Activated effector memory CD4-positive, alpha-beta T cell treated with anti-CD3 and anti-CD28 coated beads, Interleukin-2, amount 50 U/mL, for 16 hours (primary cell): ENCODE data around the gene CD300A.
A peak's percentile ranks its signal among the peaks of the same experiment; 100 is the strongest.

Source experiments
- DNase-seq: peaks from one replicate; pipeline ENCODE4 v3.0.0-alpha.2; 2020

Gene CD300A

DNA sequence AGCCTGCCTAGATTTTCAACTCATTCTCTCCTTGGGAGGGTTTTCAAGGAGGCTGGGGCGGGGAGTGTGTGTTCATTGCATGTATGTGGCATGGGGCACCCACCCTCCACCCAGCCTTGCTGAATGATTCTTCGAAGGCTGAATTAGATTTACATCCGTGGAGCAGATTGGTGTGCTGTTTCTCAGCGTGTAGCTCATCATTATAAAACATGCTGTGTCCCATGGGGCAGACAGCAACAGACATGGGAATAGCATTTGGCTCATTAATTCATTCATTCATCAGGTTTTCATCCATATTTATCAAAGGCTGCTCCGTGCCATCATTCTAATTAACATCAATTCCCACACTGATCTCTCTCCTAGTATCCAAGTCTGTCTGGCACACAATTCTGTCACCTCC lies 10.6 kb upstream of the CD300A start:
- no peak for DNase-seq

GRCh38 chr17:74457146-74457819 lies 9.2 kb upstream of the CD300A start:
- DNase-seq = peak; percentile 91

DNA sequence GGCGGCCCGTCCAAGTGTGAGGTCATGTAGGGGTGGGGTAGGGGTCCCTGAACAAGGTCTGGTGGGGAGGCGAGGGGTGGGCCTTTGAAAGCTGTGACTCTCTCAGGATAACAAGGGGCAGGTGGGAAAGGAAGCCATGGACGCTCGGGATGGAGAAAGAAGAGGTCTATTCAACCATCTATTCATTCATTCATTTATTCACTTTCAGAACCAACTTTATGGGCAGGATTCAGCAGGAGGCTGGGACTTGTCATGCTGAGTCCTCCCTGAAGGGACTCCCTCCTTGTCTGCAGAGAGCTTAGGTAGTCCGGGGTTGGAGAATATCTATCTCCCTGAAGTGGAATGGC lies 8.6 kb upstream of the CD300A start:
- DNase-seq = no peak

GRCh38 chr17:74458835-74459234 lies 7.6 kb upstream of the CD300A start:
- no peak for DNase-seq

DNA sequence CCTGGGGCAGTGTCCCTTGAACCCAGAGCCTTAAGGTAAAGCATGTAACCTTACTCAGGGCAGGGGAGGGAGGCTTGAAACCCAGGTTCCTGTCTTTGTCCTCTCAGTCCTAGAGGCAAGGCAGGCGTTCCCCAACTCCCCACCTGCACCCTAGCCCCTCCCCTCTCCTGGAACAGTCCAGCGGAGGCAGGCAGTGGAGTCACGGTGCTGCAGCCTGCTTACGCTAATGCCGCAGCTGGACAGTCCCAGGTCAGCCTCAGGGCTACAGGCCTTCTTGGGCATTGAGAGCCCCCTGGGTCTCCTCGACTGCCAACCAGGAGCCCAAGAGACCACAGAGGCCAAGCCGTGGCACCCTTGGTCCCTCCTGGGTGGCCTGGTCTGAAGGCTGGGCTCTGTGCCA lies 6.8 kb upstream of the CD300A start:
- DNase-seq = no peak

- no peak for DNase-seq
Observed at GRCh38 chr17:74460241-74460640, 6.2 kb upstream of the CD300A start.

- no peak for DNase-seq
Observed at GRCh38 chr17:74460996-74461395, 5.4 kb upstream of the CD300A start.

- DNase-seq = no peak
Observed at GRCh38 chr17:74461611-74462010, 4.8 kb upstream of the CD300A start.

GRCh38 chr17:74464730-74465377 lies 1.6 kb upstream of the CD300A start:
- no peak for DNase-seq

DNA sequence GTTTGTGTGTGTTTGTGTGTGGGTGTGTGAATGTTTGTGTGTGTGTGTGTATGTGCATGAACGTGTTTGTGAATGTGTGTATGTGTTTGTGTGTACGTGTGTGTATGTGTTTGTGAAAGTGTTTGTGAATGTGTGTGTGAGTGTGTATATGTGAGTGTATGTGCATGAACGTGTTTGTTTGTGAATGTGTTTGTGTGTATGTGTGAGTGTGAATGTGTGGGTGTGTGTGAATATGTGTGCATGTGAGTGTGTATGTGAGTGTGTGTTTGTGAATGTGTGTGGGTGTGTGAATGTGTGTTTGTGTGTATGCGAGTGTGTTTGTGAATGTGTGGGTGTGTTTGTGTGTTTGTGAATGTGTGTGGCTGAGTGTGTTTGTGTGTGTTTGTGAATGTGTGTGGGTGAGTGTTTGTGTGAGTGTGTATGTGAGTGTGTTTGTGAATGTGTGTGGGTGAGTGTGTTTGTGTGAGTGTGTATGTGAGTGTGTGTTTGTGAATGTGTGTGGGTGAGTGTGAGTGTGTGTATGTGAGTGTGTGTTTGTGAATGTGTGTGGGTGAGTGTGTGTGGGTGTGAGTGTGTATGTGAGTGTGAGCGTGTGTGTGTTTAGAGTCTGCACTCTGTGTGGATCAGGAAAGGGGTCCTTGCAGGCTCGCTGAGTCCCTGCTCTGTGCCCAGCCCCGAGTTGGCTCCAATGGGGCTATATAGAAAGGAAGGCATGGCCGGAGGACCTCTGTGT lies 890 bp upstream of the CD300A start:
- no peak for DNase-seq

DNA sequence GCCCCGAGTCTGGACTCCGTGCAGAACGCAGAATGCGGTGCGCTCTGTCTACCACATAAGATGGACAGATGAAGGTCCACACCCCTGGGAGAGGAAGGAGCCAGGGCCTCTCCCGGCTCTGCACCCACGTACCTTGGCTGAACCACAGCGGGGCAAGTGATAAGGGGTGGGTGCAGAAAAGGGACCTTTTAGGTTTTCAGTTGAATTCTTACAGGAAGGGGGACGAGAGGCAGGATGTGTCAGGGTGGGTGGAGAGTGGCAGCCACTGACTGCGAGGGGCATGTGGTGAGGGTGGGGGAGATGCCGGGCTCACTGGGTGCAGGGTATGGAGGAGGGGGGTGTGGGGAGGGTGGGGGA lies 372 bp downstream of the CD300A start:
- no peak for DNase-seq

- no peak for DNase-seq
Observed at GRCh38 chr17:74467221-74467951, 952 bp downstream of the CD300A start.

DNA sequence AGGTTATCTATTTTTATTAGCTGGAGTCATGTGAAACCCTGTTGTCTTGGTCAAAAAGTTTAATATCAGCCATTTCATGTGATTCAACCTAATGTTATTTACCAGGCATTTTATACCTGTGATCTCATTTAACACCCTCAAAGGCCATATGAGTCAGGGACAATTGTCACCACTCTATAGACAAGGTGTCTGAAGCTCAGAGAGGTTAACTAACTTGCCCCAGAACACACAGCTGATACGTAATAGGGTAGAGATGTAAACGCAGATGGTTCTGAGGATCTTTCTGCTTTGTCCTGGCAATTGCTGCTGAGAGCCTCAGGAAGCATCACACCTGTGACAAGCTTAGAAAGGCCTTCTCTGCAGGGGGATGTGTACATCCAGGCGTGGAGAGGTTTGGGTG lies 4.9 kb downstream of the CD300A start:
- DNase-seq = no peak

- DNase-seq = no peak
Observed at GRCh38 chr17:74472890-74473289, 6.5 kb downstream of the CD300A start.

DNA sequence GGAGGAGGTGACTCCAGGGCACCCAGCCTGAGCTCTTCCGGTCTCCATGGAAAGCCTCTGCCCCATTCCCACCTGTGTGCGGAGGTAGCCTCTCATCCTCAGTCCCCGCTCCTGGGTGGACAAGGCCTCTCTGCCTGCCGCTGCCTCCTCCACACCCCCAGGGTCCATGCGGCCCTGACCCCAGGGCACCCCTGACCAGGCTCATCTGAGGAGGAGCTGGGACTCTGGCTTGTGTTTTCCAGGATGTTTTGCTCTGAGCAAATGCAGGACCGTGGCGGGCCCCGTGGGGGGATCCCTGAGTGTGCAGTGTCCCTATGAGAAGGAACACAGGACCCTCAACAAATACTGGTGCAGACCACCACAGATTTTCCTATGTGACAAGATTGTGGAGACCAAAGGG lies 6.9 kb downstream of the CD300A start:
- no peak for DNase-seq

GRCh38 chr17:74474043-74474792 lies 7.8 kb downstream of the CD300A start:
- DNase-seq = no peak

GRCh38 chr17:74475189-74475588 lies 8.8 kb downstream of the CD300A start:
- no peak for DNase-seq

- DNase-seq = no peak
Observed at GRCh38 chr17:74477411-74477810, 11.0 kb downstream of the CD300A start.

GRCh38 chr17:74478420-74479100 lies 12.1 kb downstream of the CD300A start:
- DNase-seq = peak; percentile 72

GRCh38 chr17:74480290-74480689 lies 13.9 kb downstream of the CD300A start:
- DNase-seq = no peak

DNA sequence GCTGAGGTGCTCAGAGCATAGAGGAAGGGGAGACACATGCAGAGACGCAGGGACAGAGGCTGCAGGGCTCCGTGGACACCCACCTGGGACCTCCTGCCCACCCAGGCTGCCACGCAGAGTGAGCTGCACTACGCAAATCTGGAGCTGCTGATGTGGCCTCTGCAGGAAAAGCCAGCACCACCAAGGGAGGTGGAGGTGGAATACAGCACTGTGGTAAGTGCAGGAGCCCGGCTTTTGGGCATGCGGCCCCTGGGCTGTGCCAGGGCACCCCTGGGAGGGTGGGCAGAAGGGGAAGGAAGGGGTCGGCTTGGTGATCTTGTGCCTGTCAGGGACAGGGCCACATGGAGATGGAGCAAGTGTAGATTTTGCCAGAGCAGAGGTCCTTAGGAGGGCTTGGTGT lies 15.2 kb downstream of the CD300A start:
- no peak for DNase-seq

DNA sequence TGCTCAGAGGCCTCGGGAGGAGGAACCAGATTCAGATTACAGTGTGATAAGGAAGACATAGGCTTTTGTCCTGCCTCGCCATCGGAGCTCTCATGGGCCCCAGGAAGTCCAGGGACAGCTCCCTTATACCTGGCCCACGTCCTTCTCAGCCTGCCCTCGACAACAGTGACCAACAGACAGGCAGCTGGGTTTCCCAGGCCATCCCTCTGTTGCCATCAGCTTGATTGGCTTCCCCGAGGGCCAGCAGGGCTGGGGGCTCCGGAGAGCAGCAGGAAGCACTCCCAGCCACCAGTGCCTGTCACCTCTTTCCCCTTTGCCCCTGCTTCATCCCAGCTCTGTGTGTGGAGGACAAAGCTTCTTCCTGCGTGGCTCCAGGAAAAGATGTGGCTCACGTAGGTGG lies 17.6 kb downstream of the CD300A start:
- peak; percentile 31 for DNase-seq
